HepG2 (cell line): Measurements from ENCODE around the gene TAF6. TPM values are rescaled to one million over a fixed set of nuclear protein-coding genes. Genes with fewer than 3 reads are reported as not detected.

Experiments
- KDM2A ChIP-seq: sonication (generic); formaldehyde crosslinking; IDR thresholded peaks from 2 replicates; pipeline ENCODE4 v1.4.0; 2020; ENCODE audit warnings: low read depth, missing genetic modification reagents, borderline replicate concordance
- LBX2 ChIP-seq: sonication (generic); formaldehyde crosslinking; IDR thresholded peaks from 2 replicates; pipeline ENCODE4 v1.5.0; 2020; ENCODE audit warnings: missing genetic modification reagents, mild to moderate bottlenecking, borderline replicate concordance
- PRDM10 ChIP-seq: sonication (generic); formaldehyde crosslinking; IDR thresholded peaks from 2 replicates; pipeline ENCODE4 v1.4.0; 2020; ENCODE audit warnings: low read depth, missing genetic modification reagents
- TIGD3 ChIP-seq: sonication (generic); formaldehyde crosslinking; IDR thresholded peaks from 2 replicates; pipeline ENCODE4 v1.5.1; 2020; ENCODE audit warnings: mild to moderate bottlenecking, missing genetic modification reagents, borderline replicate concordance
- U2AF1 ChIP-seq: fragments of 200-400 bp; formaldehyde crosslinking; optimal IDR thresholded peaks from 2 replicates; pipeline ENCODE3; 2017; ENCODE audit warnings: mild to moderate bottlenecking, low read depth, low read length
- ZBTB10 ChIP-seq: sonication (generic); formaldehyde crosslinking; IDR thresholded peaks from 2 replicates; pipeline ENCODE4 v1.4.0; 2020; ENCODE audit warnings: missing genetic modification reagents, borderline replicate concordance
- ZBTB39 ChIP-seq: sonication (generic); formaldehyde crosslinking; IDR thresholded peaks from 2 replicates; pipeline ENCODE4 v1.5.0; 2020; ENCODE audit warnings: missing genetic modification reagents
- ZNF354B ChIP-seq: sonication (generic); formaldehyde crosslinking; IDR thresholded peaks from 2 replicates; pipeline ENCODE4 v1.8.0; 2022; ENCODE audit warnings: mild to moderate bottlenecking, missing genetic modification reagents
- ZNF484 ChIP-seq: sonication (generic); formaldehyde crosslinking; IDR thresholded peaks from 2 replicates; pipeline ENCODE4 v1.5.1; 2020; ENCODE audit warnings: mild to moderate bottlenecking, low read depth, missing genetic modification reagents, borderline replicate concordance
- ZNF564 ChIP-seq: sonication (generic); formaldehyde crosslinking; IDR thresholded peaks from 2 replicates; pipeline ENCODE4 v1.8.1; 2023; ENCODE audit warnings: mild to moderate bottlenecking, missing genetic modification reagents
- ZNF615 ChIP-seq: sonication (generic); formaldehyde crosslinking; IDR thresholded peaks from 2 replicates; pipeline ENCODE4 v1.5.0; 2020; ENCODE audit warnings: mild to moderate bottlenecking, missing genetic modification reagents, borderline replicate concordance
- ZNF616 ChIP-seq: sonication (generic); formaldehyde crosslinking; IDR thresholded peaks from 2 replicates; pipeline ENCODE4 v1.5.0; 2020; ENCODE audit warnings: low read depth, mild to moderate bottlenecking, missing genetic modification reagents
- ZNF747 ChIP-seq: sonication (generic); formaldehyde crosslinking; IDR thresholded peaks from 2 replicates; pipeline ENCODE4 v1.8.1; 2023; ENCODE audit warnings: missing genetic modification reagents, mild to moderate bottlenecking, borderline replicate concordance
- ZZZ3 ChIP-seq: sonication (generic); formaldehyde crosslinking; IDR thresholded peaks from 2 replicates; pipeline ENCODE4 v1.4.0; 2020; ENCODE audit warnings: missing genetic modification reagents, mild to moderate bottlenecking, borderline replicate concordance
- polyA plus RNA-seq, 8 experiments: library from polyadenylated mRNA; depleted of rRNA in 3 of 8; stranded (reverse) in 7 of 8; unstranded in 1 of 8; fragments of >200 nt; fragmentation: Illumina TruSeq in 4 of 8; extraction: Trizol in 4 of 8; gene quantifications; 2 replicates each; pipeline versions ENCODE4 v1.2.1 to v1.2.3, GENCODE V29; 2011 to 2016; ENCODE audit warnings: low read depth in 4 of 8, missing spikeins in 1 of 8, mixed read lengths in 1 of 8; ENCODE audit not compliant: insufficient read depth in 1 of 8
- total RNA-seq, 5 experiments: library from RNA; depleted of rRNA; stranded (reverse); fragments of >200 nt; fragmentation: Illumina TruSeq; extraction: Trizol; gene quantifications; 2 replicates each; pipeline ENCODE4 v1.2.3, GENCODE V29; 2016; ENCODE audit warnings: low read depth in 1 of 5

TAF6 gene
- total and polyA plus RNA-seq, 2 of the 13 experiments (the other 11 are each of a cell fraction or from before 2014, with no cell fraction given): 12.9 to 18.8 TPM

- TF ChIP-seq ZNF747 (CRISPR knock-in tag) (no peak; the same call in 1 of the 2 replicates), U2AF1 (no peak), PRDM10 (CRISPR knock-in tag) (peak; percentile 100), ZBTB10 (CRISPR knock-in tag) (0 out of 2 replicates have a peak, but pooled peaks have one; percentile 49), ZNF564 (CRISPR knock-in tag) (no peak; the same call in 1 of the 2 replicates), ZNF615 (0 out of 2 replicates have a peak, but pooled peaks have one; percentile 37), ZNF616 (CRISPR knock-in tag) (0 out of 2 replicates have a peak, but pooled peaks have one; percentile 22), ZZZ3 (CRISPR knock-in tag) (no peak), ZNF354B (CRISPR knock-in tag) (no peak), LBX2 (CRISPR knock-in tag) (no peak), TIGD3 (0 out of 2 replicates have a peak, but pooled peaks have one; percentile 72), ZNF484 (CRISPR knock-in tag) (no peak), KDM2A (CRISPR knock-in tag) (peak; percentile 83), ZBTB39 (peak; percentile 41; the same call in 1 of the 2 replicates)
These were observed 8.0 kb upstream of the TAF6 start, which contains the start of gene MBLAC1 (continued) for GRCh38 chr7:100126931-100127865.
